ENCODE measurements around the gene USP15.
"Not testable (repeated sequence)": the region's sequence is repeated elsewhere in the genome, so short reads cannot be mapped to it uniquely, and the experiment has no call there.

The USP15 gene

DNA sequence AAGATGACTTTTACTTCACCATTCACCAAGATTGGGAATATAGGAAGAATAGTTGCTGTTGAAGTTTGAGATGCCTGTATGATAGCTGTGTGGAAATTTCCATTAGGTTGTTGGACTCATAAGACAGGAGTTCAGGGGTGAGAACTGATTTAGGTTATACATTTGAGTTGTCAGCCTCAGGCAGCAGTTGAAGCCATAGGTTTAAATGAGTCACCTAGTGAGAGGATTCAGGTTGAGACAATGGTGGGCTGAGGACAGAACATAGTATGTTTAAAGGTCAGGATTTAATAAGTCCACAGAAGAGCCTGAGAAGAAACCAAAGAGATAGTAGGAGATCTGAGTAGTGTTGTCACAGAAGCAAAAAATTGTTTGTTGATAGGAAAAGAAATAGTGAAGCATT, 142.8 kb downstream of the USP15 start:
- Mint-ChIP-seq H3K9me3 (no peaks in the 10 kb centered on the region), H3K27ac (no peak overlapping the region), H3K4me1 (ENCODE audit: low read depth) (peaks cover 12% of the 10 kb centered on the region), H3K36me3 (ENCODE audit: low read depth) (peaks cover 44% of the 10 kb centered on the region), H3K27me3 (ENCODE audit: low read depth) (no peaks in the 10 kb centered on the region), H3K4me3 (no peak overlapping the region)
- DNase-seq (ENCODE audit: low spot score): no peak

GRCh38 chr12:62407587-62407986, 147.4 kb downstream of the USP15 start:
- no peak for DNase-seq (ENCODE audit: low spot score)
- H3K27me3 Mint-ChIP-seq (ENCODE audit: low read depth): no peaks in the 10 kb centered on the region
- H3K4me3 Mint-ChIP-seq: no peak overlapping the region
- H3K4me1 Mint-ChIP-seq (ENCODE audit: low read depth): peaks cover 8% of the 10 kb centered on the region
- H3K36me3 Mint-ChIP-seq (ENCODE audit: low read depth): peaks cover 28% of the 10 kb centered on the region
- H3K9me3 Mint-ChIP-seq: no peaks in the 10 kb centered on the region
- H3K27ac Mint-ChIP-seq: peak overlapping the region; percentile 56

DNA sequence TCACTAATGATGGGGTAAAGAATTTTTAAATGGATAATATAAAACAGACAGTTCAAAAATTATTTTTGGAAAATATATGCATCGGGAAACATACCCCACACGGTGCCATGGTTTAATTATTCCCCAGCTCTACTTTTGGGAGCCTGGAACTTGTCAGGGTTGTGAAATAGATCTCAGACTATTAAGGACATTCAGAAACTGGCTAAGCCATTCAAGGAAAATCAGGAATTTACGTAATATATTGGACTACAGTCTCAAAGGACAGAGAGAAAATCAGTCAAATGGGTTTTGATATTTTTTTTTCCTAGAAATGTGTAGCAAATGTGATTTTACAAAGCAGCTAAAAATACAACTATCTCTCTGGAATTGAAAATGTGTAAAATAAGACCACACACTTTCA, 148.9 kb downstream of the USP15 start:
- Mint-ChIP-seq H3K4me1 (ENCODE audit: low read depth) (peaks cover 2% of the 10 kb centered on the region), H3K9me3 (no peaks in the 10 kb centered on the region), H3K4me3 (no peak overlapping the region), H3K27me3 (ENCODE audit: low read depth) (no peaks in the 10 kb centered on the region), H3K27ac (no peak overlapping the region), H3K36me3 (ENCODE audit: low read depth) (peaks cover 20% of the 10 kb centered on the region)
- DNase-seq (ENCODE audit: low spot score): no peak

GRCh38 chr12:62414180-62414579, 154.0 kb downstream of the USP15 start:
- Mint-ChIP-seq H3K9me3 (peaks cover 12% of the 10 kb centered on the region), H3K4me1 (ENCODE audit: low read depth) (peaks cover 7% of the 10 kb centered on the region), H3K36me3 (ENCODE audit: low read depth) (peaks cover 9% of the 10 kb centered on the region), H3K4me3 (no peak overlapping the region), H3K27ac (no peak overlapping the region), H3K27me3 (ENCODE audit: low read depth) (no peaks in the 10 kb centered on the region)
- no peak for DNase-seq (ENCODE audit: low spot score)

- no peak overlapping the region for H3K27ac Mint-ChIP-seq
- H3K4me3 Mint-ChIP-seq: no peak overlapping the region
- H3K4me1 Mint-ChIP-seq (ENCODE audit: low read depth): no peaks in the 10 kb centered on the region
Observed at GRCh38 chr12:62426089-62426488, 165.9 kb downstream of the USP15 start.

GRCh38 chr12:62429457-62429856, 169.3 kb downstream of the USP15 start:
- peaks cover under 1% of the 10 kb centered on the region for H3K4me1 Mint-ChIP-seq (ENCODE audit: low read depth)
- H3K4me3 Mint-ChIP-seq: no peak overlapping the region
- no peak for DNase-seq (ENCODE audit: low spot score)
- peaks cover 37% of the 10 kb centered on the region for H3K27me3 Mint-ChIP-seq (ENCODE audit: low read depth)
- no peak overlapping the region for H3K27ac Mint-ChIP-seq
- no peaks in the 10 kb centered on the region for H3K36me3 Mint-ChIP-seq (ENCODE audit: low read depth)
- H3K9me3 Mint-ChIP-seq: peaks cover 17% of the 10 kb centered on the region

More at GRCh38 chr12:62426089-62426488, 165.9 kb downstream of the USP15 start:
- Mint-ChIP-seq H3K9me3 (peaks cover 39% of the 10 kb centered on the region), H3K36me3 (ENCODE audit: low read depth) (no peaks in the 10 kb centered on the region), H3K27me3 (ENCODE audit: low read depth) (peaks cover 19% of the 10 kb centered on the region)
- DNase-seq (ENCODE audit: low spot score): no peak

DNA sequence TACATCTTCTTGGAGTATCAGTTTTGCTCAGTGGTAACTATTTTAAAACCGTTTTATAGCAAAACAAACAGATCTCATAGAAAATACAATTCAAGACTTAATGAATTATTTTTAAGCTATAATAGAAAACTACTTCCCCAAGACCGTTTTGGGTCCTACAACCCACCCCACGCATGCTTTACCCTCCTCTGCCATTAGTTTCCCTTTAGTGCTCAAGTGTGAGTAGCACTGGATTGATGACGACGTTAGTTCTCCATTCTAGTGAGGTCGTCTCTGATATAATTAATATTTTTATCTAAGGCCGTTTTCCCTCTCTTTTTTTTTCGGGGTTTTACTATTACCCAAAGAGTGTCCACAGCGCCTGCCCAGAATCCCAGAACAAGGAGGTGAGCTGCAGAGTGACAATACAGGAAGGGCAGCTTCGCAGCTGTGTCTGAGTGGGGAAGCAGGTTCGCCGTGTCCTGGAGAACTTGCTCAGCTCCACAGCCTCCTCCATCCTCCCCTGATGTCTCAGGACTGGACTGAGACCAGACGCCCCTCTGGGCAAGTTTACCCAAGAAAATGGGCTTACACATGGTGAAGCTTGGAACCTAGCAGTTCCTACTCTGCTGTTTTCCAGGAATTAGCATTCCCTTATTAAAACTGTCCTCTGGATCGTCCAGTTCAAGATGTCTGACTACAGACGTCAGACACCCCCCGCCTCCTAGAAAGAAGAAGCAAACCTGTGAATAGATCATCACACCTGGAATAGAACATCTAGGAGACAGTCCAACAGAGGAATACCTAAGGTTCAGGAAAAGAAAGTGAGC, 174.5 kb downstream of the USP15 start:
- Mint-ChIP-seq H3K4me1 (ENCODE audit: low read depth) (peaks cover 12% of the 10 kb centered on the region), H3K36me3 (ENCODE audit: low read depth) (no peaks in the 10 kb centered on the region), H3K27ac (no peak overlapping the region), H3K4me3 (peak overlapping the region; percentile 76), H3K27me3 (ENCODE audit: low read depth) (peaks cover 62% of the 10 kb centered on the region), H3K9me3 (no peaks in the 10 kb centered on the region)
- DNase-seq (ENCODE audit: low spot score): no peak

GRCh38 chr12:62435303-62436163, 175.3 kb downstream of the USP15 start:
- DNase-seq (ENCODE audit: low spot score): peak; percentile 17
- peaks cover 57% of the 10 kb centered on the region for H3K27me3 Mint-ChIP-seq (ENCODE audit: low read depth)
- peak overlapping the region; percentile 76 for H3K4me3 Mint-ChIP-seq
- no peak overlapping the region for H3K27ac Mint-ChIP-seq
- H3K9me3 Mint-ChIP-seq: no peaks in the 10 kb centered on the region
- no peaks in the 10 kb centered on the region for H3K36me3 Mint-ChIP-seq (ENCODE audit: low read depth)
- H3K4me1 Mint-ChIP-seq (ENCODE audit: low read depth): peaks cover 12% of the 10 kb centered on the region

DNA sequence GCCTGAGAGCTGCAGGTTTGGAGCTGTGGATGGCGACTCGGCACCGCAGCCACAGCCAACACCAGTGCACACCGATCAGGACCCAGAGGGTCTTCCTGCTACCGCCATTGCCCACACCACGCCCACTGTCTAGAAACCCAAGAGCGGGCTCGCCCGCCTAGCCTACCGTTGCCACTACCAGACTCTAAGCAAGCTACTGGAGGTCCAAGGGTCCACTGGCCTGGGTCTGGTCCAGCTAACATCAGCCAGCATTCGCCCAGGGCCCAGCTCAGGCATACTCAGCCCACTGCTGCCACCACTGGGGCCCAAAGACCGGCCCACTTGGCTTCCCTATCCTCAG, 175.9 kb downstream of the USP15 start:
- Mint-ChIP-seq H3K4me3 (peak overlapping the region; percentile 76), H3K27me3 (ENCODE audit: low read depth) (peaks cover 54% of the 10 kb centered on the region), H3K27ac (no peak overlapping the region), H3K4me1 (ENCODE audit: low read depth) (peaks cover 12% of the 10 kb centered on the region), H3K36me3 (ENCODE audit: low read depth) (no peaks in the 10 kb centered on the region), H3K9me3 (no peaks in the 10 kb centered on the region)
- DNase-seq (ENCODE audit: low spot score): no peak

DNA sequence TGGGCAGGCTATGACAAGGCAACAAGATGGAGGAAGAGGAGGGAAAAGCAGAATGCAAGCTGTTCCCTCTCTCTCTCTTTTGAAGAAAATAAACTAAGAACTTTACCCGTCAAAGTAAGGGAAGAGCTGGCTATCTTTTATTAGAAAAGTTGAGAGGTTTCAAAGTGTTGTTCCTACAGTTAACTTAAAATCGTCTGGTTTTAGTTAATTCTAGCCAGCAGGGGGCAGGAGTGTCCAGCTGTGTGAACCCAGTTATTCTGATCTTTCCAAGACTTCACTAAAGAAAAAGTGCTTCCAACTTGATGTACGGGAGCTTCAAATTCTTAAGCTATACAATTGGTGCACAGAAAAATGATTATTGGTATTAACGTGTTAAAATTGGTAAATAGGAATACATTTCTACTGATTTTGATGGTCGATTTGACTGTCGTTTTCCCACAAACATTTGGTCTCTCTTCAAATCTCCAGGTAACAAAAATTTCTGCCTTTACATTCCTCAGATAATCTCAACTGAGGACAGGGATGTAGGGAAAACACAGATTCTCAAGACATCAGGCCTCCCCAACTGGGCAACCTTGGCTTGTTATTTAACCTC, 178.0 kb downstream of the USP15 start:
- Mint-ChIP-seq H3K4me1 (ENCODE audit: low read depth) (peaks cover 12% of the 10 kb centered on the region), H3K9me3 (peaks cover 16% of the 10 kb centered on the region), H3K4me3 (no peak overlapping the region), H3K27me3 (ENCODE audit: low read depth) (peaks cover 50% of the 10 kb centered on the region), H3K36me3 (ENCODE audit: low read depth) (no peaks in the 10 kb centered on the region), H3K27ac (no peak overlapping the region)
- DNase-seq (ENCODE audit: low spot score): peak; percentile 17

DNA sequence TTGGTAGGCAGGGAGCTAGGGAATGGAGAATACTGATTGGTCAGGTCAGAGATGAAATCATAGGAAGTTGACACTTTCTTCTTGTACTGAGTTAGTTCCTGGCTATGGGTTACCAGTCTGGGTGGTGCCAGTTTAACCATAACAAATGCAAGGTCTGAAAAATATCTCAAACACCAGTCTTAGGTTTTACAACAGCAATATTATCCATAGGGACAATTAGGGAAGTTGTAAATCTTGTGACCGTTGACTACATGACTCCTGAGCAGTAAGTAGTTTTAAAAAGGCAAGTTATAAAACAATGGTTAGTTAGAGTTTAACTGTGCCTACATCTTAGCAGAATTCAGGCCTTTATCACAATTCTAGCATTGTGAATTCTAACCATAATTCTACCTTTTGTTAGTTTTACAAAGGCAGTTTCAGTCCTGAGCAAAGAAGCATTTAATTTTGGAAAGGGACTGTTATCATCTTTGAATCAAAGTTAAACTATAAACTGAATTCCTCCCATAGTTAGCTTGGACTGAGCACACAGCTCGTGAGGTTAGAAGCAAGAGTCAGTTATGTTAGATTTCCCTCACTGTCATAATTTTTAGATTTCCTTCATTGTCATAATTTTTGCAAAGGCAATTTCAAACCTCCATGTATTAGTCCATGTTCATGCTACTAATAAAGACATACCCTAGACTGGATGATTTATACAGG, 186.7 kb downstream of the USP15 start:
- Mint-ChIP-seq H3K4me3 (no peak overlapping the region), H3K27ac (no peak overlapping the region), H3K4me1 (ENCODE audit: low read depth) (no peaks in the 10 kb centered on the region), H3K36me3 (ENCODE audit: low read depth) (no peaks in the 10 kb centered on the region), H3K9me3 (peaks cover 23% of the 10 kb centered on the region), H3K27me3 (ENCODE audit: low read depth) (peaks cover 14% of the 10 kb centered on the region)
- no peak for DNase-seq (ENCODE audit: low spot score)

GRCh38 chr12:62448436-62448835, 188.2 kb downstream of the USP15 start:
- Mint-ChIP-seq H3K4me1 (ENCODE audit: low read depth) (no peaks in the 10 kb centered on the region), H3K4me3 (no peak overlapping the region), H3K27me3 (ENCODE audit: low read depth) (peaks cover 8% of the 10 kb centered on the region), H3K36me3 (ENCODE audit: low read depth) (no peaks in the 10 kb centered on the region), H3K9me3 (peaks cover 10% of the 10 kb centered on the region), H3K27ac (no peak overlapping the region)
- DNase-seq (ENCODE audit: low spot score): no peak

- H3K4me1 Mint-ChIP-seq (ENCODE audit: low read depth); H3K4me3 Mint-ChIP-seq; H3K27me3 Mint-ChIP-seq (ENCODE audit: low read depth); H3K9me3 Mint-ChIP-seq; H3K27ac Mint-ChIP-seq; H3K36me3 Mint-ChIP-seq (ENCODE audit: low read depth); DNase-seq (ENCODE audit: low spot score): not testable (repeated sequence)
Observed at GRCh38 chr12:62455429-62455828, 195.2 kb downstream of the USP15 start.

Data from T-helper 2 cell treated with Interferon-gamma antibody and Interleukin-4, amounts not matched to agents 5 μg/mL and 100 μg/mL, for 36 hours (primary cell).